HG02884 (cell line): ENCODE data around the gene TRRAP.
"Not testable (repeated sequence)": the region's sequence is repeated elsewhere in the genome, so short reads cannot be mapped to it uniquely, and the experiment has no call there.

ENCODE experiments used
- ATAC-seq: cut with Tn5 transposase; IDR thresholded peaks from one replicate; pipeline ENCODE4 v1.9.1; 2021; ENCODE audit warnings: mild to moderate bottlenecking, moderate library complexity; ENCODE audit not compliant: unreplicated experiment

Gene TRRAP

DNA sequence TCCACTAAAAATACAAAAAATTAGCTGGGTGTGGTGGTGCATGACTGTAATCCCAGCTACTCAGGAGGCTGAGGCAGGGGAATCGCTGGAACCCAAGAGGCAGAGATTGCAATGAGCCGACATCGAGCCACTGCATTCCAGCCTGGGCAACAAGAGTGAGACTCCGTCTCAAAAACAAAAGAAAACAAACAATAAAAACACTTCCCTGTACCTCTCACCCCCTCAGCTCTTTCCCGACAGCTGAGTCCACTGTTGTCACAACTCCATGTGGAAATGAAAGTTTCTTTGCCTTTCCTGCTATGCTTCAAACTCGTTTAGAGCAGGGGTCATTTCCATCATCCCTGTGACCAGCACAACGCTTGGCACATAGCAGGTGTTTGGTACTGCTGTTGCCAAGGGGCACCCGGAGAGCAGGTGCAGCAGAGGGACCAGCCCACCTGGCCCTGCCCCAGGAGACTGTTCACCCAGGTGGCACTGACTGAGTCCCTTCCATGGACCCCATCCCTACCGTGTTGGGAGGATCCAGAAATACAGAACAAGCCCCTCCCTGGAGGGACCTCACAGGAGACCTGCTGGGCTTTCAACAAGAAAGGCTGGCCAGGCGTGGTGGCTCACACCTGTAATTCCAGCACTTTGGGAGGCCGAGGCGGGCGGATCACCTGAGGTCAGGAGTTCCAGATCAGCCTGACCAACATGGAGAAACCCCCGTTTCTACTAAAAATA lies 13.4 kb upstream of the TRRAP start:
- no peak for ATAC-seq

- ATAC-seq, result no peak
Measured at GRCh38 chr7:98866351-98866750, 12.0 kb upstream of the TRRAP start.

GRCh38 chr7:98866765-98867164 lies 11.6 kb upstream of the TRRAP start:
- no peak for ATAC-seq

DNA sequence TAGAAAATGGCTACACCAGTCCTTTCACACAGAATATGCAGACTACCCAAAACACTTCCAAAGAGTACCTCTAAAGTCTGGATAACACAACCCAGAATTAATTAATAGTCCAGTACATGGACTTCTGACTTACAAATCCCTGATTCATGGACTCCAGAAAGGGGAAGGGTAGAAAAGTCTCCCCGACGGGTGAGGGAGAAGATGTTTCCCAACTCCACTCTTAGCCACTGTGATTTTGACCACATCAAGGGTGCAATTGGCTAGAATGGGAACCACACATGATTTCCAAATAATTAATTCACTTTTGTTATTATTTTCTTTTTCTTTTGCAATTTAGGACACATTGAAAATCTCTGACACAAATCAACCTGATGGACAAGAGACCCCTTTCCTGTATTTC lies 9.9 kb upstream of the TRRAP start:
- no peak for ATAC-seq

- no peak for ATAC-seq
Measured at GRCh38 chr7:98869027-98869596, 9.2 kb upstream of the TRRAP start.

- ATAC-seq, result no peak
Measured at GRCh38 chr7:98869597-98870120, 8.7 kb upstream of the TRRAP start, which contains the start of gene TMEM130. TSS of gene TMEM130 (minus strand) at chr7:98870014. CDS start at chr7:98869861, 153 bp downstream.

GRCh38 chr7:98870121-98870651 lies 8.1 kb upstream of the TRRAP start:
- ATAC-seq, result no peak

DNA sequence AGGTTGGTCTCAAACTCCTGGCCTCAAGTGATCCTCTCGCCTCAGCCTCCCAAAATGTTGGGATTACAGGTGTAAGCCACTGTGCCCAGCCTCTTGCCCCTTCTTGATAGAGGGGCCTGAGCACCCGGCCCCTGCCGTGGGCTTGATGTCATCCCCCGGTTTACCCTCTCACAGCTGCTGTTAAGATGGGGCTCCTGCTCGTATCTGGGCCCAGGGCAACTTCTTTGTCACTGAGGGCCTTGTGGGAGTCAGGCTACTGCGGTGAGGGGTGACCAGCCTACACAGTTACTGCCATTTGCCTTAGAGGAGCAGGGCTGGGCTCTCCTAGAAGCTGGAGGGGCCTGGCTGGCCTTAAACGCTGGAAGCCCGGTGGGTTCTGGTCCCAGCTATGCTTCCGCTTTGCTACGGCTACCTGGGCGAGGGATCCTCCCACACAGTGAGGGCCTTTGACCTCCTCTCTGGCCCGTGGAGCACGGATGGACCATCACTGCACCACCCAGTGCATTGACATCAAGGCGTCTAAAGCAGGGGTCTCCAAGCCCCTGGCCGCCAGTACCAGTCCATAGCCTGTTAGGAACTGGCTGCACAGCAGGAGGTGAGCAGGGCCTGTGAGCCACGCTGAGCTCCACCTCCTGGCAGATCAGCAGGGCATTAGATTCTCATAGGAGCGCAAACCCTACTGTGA lies 7.4 kb upstream of the TRRAP start:
- no peak for ATAC-seq

- no peak for ATAC-seq
Measured at GRCh38 chr7:98872328-98872924, 5.9 kb upstream of the TRRAP start.

- ATAC-seq, result not testable (repeated sequence)
Measured at GRCh38 chr7:98873610-98874009, 4.7 kb upstream of the TRRAP start.

DNA sequence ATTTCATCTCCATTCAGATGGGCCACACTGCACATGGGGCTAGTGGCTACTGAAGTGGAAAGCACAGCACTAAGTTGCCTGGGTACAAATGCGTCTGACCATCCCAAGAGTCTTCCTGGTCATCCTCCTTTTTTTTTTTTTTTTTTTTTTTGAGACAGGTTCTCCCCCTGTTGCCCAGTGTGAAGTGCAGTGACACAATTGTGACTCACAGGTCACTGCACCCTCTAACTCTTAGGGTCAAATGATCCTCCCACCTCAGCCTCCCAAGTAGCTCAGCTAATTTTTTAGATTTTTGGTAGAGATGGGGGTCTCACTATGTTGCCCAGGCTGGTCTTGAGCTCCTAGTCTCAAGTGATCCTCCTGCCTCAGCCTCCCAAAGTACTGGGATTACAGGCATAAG lies 3.4 kb upstream of the TRRAP start:
- ATAC-seq, result no peak

DNA sequence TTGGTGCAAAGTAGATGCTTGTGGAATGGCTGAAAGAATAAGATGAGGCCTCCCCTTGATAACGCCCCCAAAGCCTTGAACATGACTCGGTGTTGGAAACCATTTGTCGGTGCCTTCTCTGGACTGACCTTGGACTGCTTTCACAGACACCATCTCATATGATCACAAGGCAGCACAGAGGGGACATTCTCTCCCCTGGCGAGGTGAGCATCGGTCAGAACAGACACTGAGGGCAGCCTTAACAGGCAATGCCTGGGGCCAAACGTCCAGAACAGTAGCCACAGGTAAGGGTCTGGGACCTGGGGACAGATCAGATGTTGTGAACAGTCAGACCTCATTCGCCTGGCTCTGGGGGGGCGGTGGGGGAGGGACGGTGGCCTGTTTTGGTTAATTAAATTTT lies 2.8 kb upstream of the TRRAP start:
- ATAC-seq, result no peak

DNA sequence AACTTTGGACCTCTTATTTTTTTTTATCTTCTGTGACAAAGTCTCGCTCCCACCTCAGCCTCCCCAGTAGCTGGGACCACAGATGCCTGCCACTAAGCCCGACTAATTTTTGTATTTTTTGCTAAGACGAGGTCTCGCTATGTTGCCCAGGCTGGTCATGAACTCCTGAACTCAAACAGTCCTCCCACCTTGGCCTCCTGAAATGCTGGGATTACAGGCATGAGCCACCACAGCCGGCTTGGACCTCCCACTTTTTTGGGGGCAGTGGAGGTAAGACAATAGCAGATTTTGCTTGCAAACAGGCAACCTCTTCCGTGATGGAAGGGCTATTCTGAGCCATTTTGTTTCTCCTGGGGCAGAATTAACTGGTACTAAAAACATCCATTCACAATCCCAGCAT lies 1.2 kb upstream of the TRRAP start:
- no peak for ATAC-seq

DNA sequence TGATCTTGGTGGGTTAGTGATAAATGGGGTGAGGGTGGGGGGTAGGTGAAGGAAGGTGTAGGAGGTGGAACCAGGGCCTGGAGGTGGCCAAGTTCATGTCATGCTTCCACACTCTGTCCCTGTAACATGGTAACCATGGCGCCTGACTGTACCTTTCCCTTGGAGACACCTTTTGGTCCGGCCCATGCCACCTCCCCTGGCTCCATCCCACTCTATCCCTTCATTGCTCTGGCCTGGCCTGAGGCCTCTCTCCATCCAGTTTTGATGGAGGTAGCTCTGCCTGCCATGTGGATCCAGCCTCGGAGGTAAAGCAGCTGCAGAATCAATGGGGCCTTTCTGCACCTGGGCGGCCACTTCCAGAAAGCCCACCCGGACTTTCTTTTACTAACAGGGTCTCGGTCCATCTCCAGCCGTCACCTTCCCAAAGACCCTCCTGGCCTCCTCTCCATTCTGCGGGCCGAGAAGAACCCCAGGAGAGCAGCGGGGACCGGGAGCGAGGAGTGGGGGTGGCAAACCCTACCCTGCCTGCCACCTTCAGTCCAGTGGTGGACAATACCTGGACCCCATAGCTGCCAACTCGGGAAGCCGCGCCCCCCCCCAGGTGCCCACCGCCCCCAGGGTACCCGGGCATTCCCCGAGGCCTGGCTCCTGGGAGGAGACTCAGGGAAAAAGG lies 504 bp upstream of the TRRAP start:
- no peak for ATAC-seq

DNA sequence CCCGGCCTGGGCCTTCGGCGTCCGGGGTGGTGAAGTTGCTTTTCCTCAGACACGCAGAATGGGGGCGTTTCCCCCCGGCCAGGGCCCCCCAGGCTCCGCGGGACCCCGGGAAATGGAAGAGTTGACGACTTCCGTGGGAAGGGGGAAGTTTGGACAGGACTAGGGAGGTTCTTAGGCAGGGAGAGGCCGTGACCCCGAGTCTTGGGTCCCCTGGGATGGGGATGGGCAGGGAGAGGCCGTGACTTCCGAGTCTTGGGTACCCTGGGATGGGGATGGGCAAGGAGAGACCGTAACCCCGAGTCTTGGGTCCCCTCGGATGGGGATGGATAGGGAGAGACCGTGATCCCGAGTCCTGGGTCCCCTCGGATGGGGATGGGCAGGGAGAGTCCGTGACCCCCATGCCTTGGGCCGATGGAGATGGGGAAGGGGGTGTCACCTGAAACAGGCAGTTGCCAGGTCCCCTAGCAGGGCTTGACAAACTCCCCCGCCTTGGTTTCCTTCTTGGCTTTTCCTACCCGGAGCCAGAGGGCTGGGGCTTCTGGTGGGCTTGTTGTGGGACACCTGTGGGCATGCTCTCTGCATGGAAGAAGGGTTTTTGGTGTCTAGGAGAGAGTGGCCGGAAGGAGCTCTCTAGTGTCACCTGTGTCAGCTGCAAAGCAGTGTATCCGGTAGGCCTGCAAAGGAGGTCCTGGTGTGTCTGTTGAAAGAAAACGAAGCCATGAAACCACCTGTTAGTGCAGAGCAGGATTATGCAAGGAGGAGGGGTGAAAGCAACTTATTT lies 1.1 kb downstream of the TRRAP start:
- peak; percentile 66 for ATAC-seq

DNA sequence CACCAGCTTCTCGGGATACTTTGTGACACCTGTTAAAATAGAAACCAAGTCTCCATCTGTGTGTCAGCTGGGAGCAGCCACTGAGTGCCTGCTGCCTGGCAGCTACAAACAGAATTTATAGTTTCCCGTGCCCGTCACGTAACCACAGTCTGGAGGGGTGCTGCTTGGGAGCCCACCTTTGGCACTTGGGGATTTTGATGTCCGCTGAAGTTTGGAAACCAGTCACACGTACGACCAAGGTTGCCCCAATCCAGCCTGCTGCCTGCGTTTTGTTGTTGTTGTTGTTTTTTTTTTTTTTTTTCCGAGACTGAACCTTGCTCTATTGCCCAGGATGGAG lies 1.6 kb downstream of the TRRAP start:
- no peak for ATAC-seq

- no peak for ATAC-seq
Measured at GRCh38 chr7:98880485-98880884, 2.2 kb downstream of the TRRAP start.

DNA sequence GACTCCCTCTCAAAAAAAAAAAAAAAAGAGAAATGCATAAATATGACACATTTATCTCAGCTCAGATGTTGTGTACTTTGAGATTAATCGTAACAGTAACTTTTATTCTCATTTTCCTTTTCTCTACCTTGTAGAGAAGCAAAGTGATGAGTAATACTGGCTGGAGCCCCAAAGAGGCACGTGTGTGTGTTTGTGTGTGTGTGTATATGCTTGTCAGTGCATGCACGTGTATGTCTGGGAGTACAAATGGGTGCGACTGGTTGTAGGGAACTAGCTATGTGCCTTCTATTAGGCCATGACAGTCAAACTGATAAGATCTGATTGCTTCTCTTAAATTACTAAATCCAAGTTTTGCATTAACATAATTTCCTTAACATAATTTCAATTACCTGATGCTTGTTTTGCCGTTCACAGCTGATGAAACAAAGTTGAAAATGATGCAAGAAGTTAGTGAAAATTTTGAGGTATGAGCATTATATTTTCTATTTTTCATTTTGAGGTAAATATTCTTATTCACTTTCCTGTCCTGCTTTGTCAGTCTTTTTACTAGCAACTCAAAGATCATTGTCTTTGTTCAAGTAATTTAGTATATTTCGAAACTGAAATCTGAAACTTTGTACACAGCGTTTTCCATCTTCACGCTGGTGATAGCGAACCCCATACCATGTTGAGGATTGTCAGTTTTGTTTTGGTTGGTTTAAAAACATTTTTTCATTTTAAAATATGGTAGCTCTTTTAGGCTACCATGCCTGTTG lies 3.4 kb downstream of the TRRAP start:
- no peak for ATAC-seq

DNA sequence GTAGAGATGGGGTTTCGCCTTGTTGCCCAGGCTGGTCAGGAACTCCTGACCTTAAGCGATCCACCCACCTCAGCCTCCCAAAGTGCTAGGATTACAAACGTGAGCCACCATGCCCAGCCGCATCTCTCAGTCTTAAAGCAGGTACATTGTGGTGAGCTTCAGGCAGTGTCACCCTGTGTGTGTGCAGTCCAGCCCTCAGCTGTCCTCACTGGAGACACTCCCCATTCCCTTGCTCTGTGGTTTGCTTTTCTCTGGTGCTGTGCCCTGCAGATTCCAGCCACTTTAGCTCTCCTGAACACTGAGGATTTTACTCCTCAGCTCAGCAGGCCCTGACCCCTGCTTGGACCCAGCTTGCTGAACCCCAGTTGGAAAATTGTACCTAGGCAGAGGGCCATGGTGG lies 6.1 kb downstream of the TRRAP start:
- no peak for ATAC-seq
